GM12801 (cell line): ENCODE measurements around the gene TYRP1.

Experiments used
- TF ChIP-seq, protein P1 (sequence below): IDR thresholded peaks from one replicate; pipeline ENCODE4 v1.5.1; 2011; ENCODE audit warnings: control low read depth; ENCODE audit not compliant: insufficient read length; ENCODE audit errors: extremely low read depth

The TYRP1 gene

DNA sequence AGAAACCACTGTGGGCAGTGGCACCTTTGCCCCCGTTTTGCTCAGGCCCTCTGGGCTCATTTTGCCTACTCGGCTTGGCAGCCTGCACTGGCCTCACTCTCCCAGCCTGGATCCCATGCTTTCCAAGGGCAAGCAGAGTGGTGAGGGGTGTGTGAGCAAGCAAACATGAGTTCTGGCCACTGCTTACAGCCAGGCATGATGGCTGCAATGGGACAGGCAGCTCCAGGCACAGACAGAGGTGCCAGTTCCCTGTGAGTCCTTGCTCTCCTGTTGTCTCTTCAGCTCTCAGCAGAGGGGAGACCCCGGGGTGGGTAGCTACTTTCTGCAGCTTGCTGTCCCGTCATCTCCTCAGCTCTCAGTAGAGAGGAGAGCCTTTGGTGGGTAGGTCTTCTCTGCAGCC is 35.2 kb upstream of the TYRP1 start:
- TF ChIP-seq, protein P1, sequence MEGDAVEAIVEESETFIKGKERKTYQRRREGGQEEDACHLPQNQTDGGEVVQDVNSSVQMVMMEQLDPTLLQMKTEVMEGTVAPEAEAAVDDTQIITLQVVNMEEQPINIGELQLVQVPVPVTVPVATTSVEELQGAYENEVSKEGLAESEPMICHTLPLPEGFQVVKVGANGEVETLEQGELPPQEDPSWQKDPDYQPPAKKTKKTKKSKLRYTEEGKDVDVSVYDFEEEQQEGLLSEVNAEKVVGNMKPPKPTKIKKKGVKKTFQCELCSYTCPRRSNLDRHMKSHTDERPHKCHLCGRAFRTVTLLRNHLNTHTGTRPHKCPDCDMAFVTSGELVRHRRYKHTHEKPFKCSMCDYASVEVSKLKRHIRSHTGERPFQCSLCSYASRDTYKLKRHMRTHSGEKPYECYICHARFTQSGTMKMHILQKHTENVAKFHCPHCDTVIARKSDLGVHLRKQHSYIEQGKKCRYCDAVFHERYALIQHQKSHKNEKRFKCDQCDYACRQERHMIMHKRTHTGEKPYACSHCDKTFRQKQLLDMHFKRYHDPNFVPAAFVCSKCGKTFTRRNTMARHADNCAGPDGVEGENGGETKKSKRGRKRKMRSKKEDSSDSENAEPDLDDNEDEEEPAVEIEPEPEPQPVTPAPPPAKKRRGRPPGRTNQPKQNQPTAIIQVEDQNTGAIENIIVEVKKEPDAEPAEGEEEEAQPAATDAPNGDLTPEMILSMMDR: no peak

GRCh38 chr9:12658531-12659209 is 34.5 kb upstream of the TYRP1 start:
- TF ChIP-seq, protein P1: no peak

GRCh38 chr9:12659220-12659619 is 34.0 kb upstream of the TYRP1 start:
- TF ChIP-seq, protein P1: no peak

DNA sequence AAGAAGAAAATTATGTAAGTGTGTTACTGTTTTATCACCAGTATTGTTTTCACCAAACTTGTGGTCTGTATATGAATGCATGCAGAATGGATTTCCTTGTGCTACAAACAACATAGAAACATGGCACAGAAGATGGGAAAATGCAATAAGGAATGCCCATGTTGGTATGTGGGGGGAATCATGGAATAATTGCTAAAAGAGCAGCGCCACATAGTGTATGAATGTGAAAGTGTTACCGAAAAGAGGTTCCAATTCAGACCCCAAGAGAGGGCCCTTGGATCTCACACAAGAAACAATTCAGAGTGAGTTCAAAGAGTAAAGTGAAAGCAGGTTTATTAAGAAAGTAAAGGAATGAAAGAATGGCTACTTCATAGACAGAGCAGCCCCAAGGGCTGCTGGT is 26.4 kb upstream of the TYRP1 start:
- TF ChIP-seq, protein P1: no peak

DNA sequence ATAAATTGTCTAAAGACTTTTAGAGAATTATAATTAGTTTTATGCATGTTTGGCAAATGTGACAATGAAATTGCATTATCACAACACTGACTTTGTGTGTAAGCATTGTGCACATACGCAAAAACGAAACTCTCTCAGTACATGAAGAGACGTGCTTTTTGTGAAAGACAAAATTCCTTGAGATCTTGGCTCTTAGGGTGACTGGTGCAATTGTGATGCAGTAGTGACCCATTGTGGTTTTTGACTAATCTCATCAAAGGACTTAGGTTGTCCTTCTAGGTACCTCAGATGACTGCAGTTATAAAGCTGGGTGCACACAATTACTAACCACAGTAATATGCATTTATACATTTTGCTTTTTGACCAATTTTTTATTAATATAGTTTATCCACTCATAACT is 25.3 kb upstream of the TYRP1 start:
- TF ChIP-seq, protein P1: no peak

DNA sequence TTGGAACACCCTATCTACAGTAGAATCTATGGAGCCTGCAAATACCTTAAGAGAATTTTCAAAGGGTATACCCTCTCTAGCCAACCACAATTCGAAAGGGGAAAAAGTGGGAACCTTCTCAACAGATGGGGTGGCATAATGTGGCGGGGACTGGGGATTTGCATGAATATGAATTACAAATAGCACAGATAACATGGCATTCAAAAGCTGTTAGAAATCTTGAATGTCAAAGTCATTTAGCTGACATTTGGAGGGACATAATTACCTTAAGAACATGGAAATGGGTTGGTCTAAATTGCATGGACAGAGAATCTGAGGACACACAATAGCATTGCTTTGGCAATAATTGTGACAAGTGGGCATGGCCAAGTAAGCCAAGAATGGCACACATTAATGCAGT is 23.2 kb upstream of the TYRP1 start:
- TF ChIP-seq, protein P1: no peak

DNA sequence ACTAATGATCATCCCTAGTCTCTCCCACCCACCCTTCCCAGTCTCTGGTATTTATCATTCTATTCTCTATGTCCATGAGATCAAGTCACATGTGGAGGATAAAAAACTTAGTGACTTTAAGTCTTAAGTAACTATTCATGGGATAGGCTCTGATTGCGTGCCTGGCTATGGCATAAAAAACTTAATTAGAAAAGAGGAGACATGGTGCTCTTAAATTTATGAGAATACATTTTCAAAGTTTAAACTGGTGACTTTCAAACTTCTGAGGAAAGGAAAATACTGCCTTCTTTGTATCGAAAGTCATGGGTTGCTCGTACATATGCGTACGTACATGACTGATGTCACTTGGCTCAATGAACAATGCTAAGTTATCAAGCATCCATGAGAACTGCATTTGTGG is 18.2 kb upstream of the TYRP1 start:
- TF ChIP-seq, protein P1: no peak
